Testis (tissue), 2 donors: ENCODE results near the gene PRRT3.
"Not testable (repeated sequence)": the region's sequence is repeated elsewhere in the genome, so short reads cannot be mapped to it uniquely, and the experiment has no call there.

Experiments used
- CTCF ChIP-seq, 3 experiments: fragments of 450-650 bp in 2 of 3; fragments of 200-600 bp in 1 of 3; sonication (generic) in 1 of 3; IDR thresholded peaks; one replicate each; pipeline ENCODE4 v1.5.1; 2016 to 2019; ENCODE audit warnings: antibody characterized with exemption in 3 of 3, mild to moderate bottlenecking in 2 of 3, moderate library complexity in 1 of 3
- POLR2A ChIP-seq: fragments of 450-650 bp; IDR thresholded peaks from one replicate; pipeline ENCODE4 v1.6.1; 2017; ENCODE audit warnings: antibody characterized with exemption, mild to moderate bottlenecking, moderate library complexity

GRCh38 chr3:9895715-9896114, 56.5 kb downstream of the PRRT3 start:
- TF ChIP-seq POLR2A; CTCF (IDR thresholded peaks at IDR 0.05): not testable (repeated sequence)
